Muscle layer of colon (tissue), 2 donors: ENCODE data around the gene ABHD17C.

Experiments used
- H3K27ac ChIP-seq: one replicate; pipeline ENCODE4 v1.7.0; 2013; ENCODE audit warnings: low read depth, mild to moderate bottlenecking, low read length, moderate library complexity
- H3K27me3 ChIP-seq, 2 donors: one replicate each; pipeline ENCODE4 v1.7.0; 2013; ENCODE audit warnings: low read length in 2 of 2, mild to moderate bottlenecking in 2 of 2; ENCODE audit not compliant: insufficient read depth in 2 of 2, control insufficient read depth in 1 of 2
- H3K36me3 ChIP-seq: one replicate; pipeline ENCODE4 v1.7.0; 2013; ENCODE audit warnings: mild to moderate bottlenecking, low read length; ENCODE audit not compliant: insufficient read depth
- H3K4me1 ChIP-seq: one replicate; pipeline ENCODE4 v1.7.0; 2013; ENCODE audit warnings: mild to moderate bottlenecking, low read length; ENCODE audit not compliant: insufficient read depth
- H3K4me3 ChIP-seq, 2 donors: one replicate each; pipeline ENCODE4 v1.7.0; 2013; ENCODE audit warnings: low read length in 2 of 2, low read depth in 1 of 2, mild to moderate bottlenecking in 1 of 2, moderate library complexity in 1 of 2
- H3K9ac ChIP-seq: one replicate; pipeline ENCODE4 v1.7.0; 2013; ENCODE audit warnings: low read length
- H3K9me3 ChIP-seq: one replicate; pipeline ENCODE4 v1.7.0; 2013; ENCODE audit warnings: mild to moderate bottlenecking, low read length
- donor health status: abdominal sarcoma.
- donor health status: Adenocarcinoma of cecum.

The ABHD17C gene

GRCh38 chr15:80733460-80733859 is 38.4 kb downstream of the ABHD17C start:
- H3K27ac ChIP-seq, result no peak overlapping the region
- H3K27me3 ChIP-seq, result no peaks in the 10 kb centered on the region
- H3K4me1 ChIP-seq, result peaks cover 16% of the 10 kb centered on the region
- H3K9ac ChIP-seq, result no peak overlapping the region
- no peak overlapping the region for H3K4me3 ChIP-seq
- H3K36me3 ChIP-seq, result no peaks in the 10 kb centered on the region
- no peaks in the 10 kb centered on the region for H3K9me3 ChIP-seq

GRCh38 chr15:80735344-80735743 is 40.2 kb downstream of the ABHD17C start:
- H3K27ac ChIP-seq, result no peak overlapping the region
- H3K4me3 ChIP-seq, result no peak overlapping the region

GRCh38 chr15:80736560-80736959 is 41.5 kb downstream of the ABHD17C start:
- H3K9me3 ChIP-seq, result no peaks in the 10 kb centered on the region

More at GRCh38 chr15:80735344-80735743, 40.2 kb downstream of the ABHD17C start:
- H3K9me3 ChIP-seq, result no peaks in the 10 kb centered on the region
- H3K9ac ChIP-seq, result no peak overlapping the region
- peaks cover 15% of the 10 kb centered on the region for H3K4me1 ChIP-seq
- no peaks in the 10 kb centered on the region for H3K36me3 ChIP-seq
- H3K27me3 ChIP-seq, result no peaks in the 10 kb centered on the region

GRCh38 chr15:80739919-80740318 is 44.8 kb downstream of the ABHD17C start:
- Histone ChIP-seq H3K27ac (no peak overlapping the region), H3K27me3 (no peaks in the 10 kb centered on the region), H3K4me3 (no peak overlapping the region), H3K36me3 (no peaks in the 10 kb centered on the region), H3K4me1 (peaks cover 6% of the 10 kb centered on the region), H3K9ac (no peak overlapping the region), H3K9me3 (no peaks in the 10 kb centered on the region)

More at GRCh38 chr15:80736560-80736959, 41.5 kb downstream of the ABHD17C start:
- Histone ChIP-seq H3K9ac (no peak overlapping the region), H3K27ac (no peak overlapping the region), H3K36me3 (no peaks in the 10 kb centered on the region), H3K4me1 (peaks cover 6% of the 10 kb centered on the region), H3K27me3 (no peaks in the 10 kb centered on the region), H3K4me3 (no peak overlapping the region)

GRCh38 chr15:80742081-80742480 is 47.0 kb downstream of the ABHD17C start:
- Histone ChIP-seq H3K27me3 (no peaks in the 10 kb centered on the region), H3K9ac (no peak overlapping the region), H3K9me3 (no peaks in the 10 kb centered on the region), H3K36me3 (no peaks in the 10 kb centered on the region), H3K4me1 (no peaks in the 10 kb centered on the region), H3K27ac (no peak overlapping the region), H3K4me3 (no peak overlapping the region)

- H3K4me1 ChIP-seq, result no peaks in the 10 kb centered on the region
- H3K36me3 ChIP-seq, result no peaks in the 10 kb centered on the region
- H3K9me3 ChIP-seq, result no peaks in the 10 kb centered on the region
- no peak overlapping the region for H3K27ac ChIP-seq
- no peak overlapping the region for H3K4me3 ChIP-seq
- no peaks in the 10 kb centered on the region for H3K27me3 ChIP-seq
- H3K9ac ChIP-seq, result no peak overlapping the region
Observed at GRCh38 chr15:80743189-80743833, 48.2 kb downstream of the ABHD17C start.

GRCh38 chr15:80744415-80744814 is 49.3 kb downstream of the ABHD17C start:
- no peaks in the 10 kb centered on the region for H3K36me3 ChIP-seq

DNA sequence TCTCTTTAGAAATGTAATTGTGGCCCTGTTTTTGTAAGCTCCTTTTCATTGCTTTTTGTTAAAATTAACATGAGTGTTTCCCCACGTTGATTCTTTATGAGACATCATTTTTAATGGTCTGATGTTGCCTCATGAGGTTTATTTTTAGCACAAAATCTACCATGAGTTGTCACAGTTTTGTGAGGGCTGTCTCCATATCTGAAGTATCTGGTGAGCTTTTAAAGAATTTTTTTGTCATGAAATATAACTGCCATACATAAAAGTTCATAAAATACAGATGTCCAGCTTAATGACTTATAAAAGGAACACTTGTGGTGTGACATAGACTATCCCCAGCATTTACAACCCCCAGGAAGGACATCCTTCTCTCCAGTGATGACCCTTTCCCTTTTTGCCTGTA is 49.7 kb downstream of the ABHD17C start:
- Histone ChIP-seq H3K4me1 (no peaks in the 10 kb centered on the region), H3K36me3 (no peaks in the 10 kb centered on the region), H3K27ac (no peak overlapping the region)

More at GRCh38 chr15:80744415-80744814, 49.3 kb downstream of the ABHD17C start:
- H3K27me3 ChIP-seq, result no peaks in the 10 kb centered on the region
- H3K9me3 ChIP-seq, result no peaks in the 10 kb centered on the region
- H3K4me1 ChIP-seq, result no peaks in the 10 kb centered on the region
- no peak overlapping the region for H3K27ac ChIP-seq
- H3K4me3 ChIP-seq, result no peak overlapping the region
- H3K9ac ChIP-seq, result no peak overlapping the region

GRCh38 chr15:80745888-80746287 is 50.8 kb downstream of the ABHD17C start:
- Histone ChIP-seq H3K9ac (no peak overlapping the region), H3K4me3 (no peak overlapping the region), H3K4me1 (no peaks in the 10 kb centered on the region), H3K9me3 (no peaks in the 10 kb centered on the region), H3K36me3 (peaks cover 5% of the 10 kb centered on the region), H3K27ac (no peak overlapping the region), H3K27me3 (no peaks in the 10 kb centered on the region)

More for the DNA sequence above, 49.7 kb downstream of the ABHD17C start:
- Histone ChIP-seq H3K4me3 (no peak overlapping the region), H3K27me3 (no peaks in the 10 kb centered on the region), H3K9ac (no peak overlapping the region), H3K9me3 (no peaks in the 10 kb centered on the region)

DNA sequence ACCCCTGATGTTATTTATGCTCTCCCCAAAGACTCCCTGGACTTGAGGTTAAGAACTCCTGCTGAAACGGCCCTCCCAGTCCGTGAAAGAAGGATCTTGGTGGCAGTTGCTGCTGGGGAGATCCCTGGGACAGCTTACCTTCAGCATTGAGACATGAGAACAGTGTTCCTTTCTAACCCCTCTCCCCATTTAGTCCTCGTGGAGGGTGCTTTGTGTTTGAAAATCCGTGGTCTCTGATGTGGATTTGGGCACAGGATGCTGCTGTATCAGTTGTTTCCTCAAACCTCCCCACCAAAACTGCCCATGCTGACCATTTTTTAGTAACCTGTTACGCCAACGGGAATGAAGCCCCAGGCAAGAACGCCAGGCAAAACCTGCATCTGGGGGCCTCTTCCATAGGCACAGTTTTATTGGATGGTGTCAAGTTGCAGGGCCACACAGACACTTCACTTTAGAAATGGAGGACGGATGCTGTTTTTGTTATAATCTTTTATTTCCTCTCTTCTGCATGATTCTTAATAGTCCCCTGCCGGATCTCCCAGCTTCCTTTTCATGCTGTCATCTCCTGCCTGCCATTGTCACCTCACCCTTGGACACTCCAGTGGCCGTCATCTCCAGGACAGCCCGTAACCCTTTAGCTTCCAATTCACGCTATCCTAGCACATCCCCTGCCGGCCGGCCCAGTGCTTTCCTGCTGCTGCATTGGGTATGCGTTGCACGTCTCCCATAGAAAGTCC is 52.4 kb downstream of the ABHD17C start:
- H3K9ac ChIP-seq, result no peak overlapping the region
- no peaks in the 10 kb centered on the region for H3K4me1 ChIP-seq
- peaks cover 5% of the 10 kb centered on the region for H3K36me3 ChIP-seq
- no peaks in the 10 kb centered on the region for H3K27me3 ChIP-seq
- no peaks in the 10 kb centered on the region for H3K9me3 ChIP-seq
- H3K27ac ChIP-seq, result no peak overlapping the region
- H3K4me3 ChIP-seq, result no peak overlapping the region

DNA sequence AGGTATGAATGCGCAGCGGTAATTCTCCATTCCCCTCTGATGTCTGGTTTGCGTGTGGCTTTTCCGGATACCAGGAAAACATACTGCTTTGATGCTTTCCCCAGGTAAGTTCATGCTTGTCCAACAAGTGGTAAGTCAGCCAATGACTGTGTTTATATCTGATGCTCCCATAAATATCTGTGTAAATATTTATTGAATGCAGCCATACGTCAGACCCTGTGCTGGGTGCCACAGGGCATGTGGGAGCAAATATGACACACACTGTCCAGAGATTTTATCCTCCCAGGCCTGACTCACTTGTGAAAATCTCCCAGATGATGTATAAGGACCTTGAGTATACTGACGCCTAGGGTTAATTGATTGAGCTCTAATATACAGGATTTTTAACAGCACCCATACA is 54.5 kb downstream of the ABHD17C start:
- no peak overlapping the region for H3K9ac ChIP-seq
- H3K9me3 ChIP-seq, result no peaks in the 10 kb centered on the region
- no peak overlapping the region for H3K4me3 ChIP-seq
- H3K36me3 ChIP-seq, result peaks cover 5% of the 10 kb centered on the region
- no peak overlapping the region for H3K27ac ChIP-seq
- no peaks in the 10 kb centered on the region for H3K4me1 ChIP-seq
- no peaks in the 10 kb centered on the region for H3K27me3 ChIP-seq

- H3K36me3 ChIP-seq, result peaks cover 5% of the 10 kb centered on the region
- H3K27me3 ChIP-seq, result no peaks in the 10 kb centered on the region
- no peak overlapping the region for H3K27ac ChIP-seq
- no peak overlapping the region for H3K9ac ChIP-seq
- no peaks in the 10 kb centered on the region for H3K4me1 ChIP-seq
- no peak overlapping the region for H3K4me3 ChIP-seq
- H3K9me3 ChIP-seq, result no peaks in the 10 kb centered on the region
Observed at GRCh38 chr15:80750575-80750974, 55.5 kb downstream of the ABHD17C start.
